Measurements from ENCODE around the gene PAPPA2.

PAPPA2 gene

DNA sequence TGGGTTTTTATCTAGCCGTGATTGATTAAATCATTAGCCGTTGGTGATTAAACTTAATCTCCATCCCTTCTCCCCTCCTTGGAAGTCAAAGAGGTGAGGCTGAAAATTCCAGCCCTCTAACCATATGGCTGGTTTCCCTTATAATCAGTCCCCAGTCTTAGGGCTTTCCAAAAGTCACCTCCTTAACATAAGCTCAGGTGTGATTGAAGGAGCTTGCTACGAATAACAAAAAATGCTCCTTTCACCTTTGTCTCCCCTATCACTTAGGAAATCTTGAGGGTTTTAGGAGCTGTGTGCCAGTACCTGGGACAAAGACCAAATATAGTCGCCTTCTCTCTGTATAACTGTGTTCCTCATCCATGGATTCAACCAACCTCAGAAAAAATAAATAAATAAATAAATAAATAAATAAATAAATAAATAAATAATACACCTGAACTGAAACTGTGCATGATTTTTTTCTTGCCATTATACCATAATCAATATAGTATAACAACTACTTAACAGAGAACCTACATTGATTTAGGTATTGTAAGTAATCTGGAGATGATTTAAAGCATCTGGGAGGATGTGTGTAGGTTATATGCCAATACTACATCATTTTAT, 82.2 kb downstream of the PAPPA2 start:
- DNase-seq (ENCODE audit: extremely low read depth, low read depth): no peak
- TF ChIP-seq, protein P1, sequence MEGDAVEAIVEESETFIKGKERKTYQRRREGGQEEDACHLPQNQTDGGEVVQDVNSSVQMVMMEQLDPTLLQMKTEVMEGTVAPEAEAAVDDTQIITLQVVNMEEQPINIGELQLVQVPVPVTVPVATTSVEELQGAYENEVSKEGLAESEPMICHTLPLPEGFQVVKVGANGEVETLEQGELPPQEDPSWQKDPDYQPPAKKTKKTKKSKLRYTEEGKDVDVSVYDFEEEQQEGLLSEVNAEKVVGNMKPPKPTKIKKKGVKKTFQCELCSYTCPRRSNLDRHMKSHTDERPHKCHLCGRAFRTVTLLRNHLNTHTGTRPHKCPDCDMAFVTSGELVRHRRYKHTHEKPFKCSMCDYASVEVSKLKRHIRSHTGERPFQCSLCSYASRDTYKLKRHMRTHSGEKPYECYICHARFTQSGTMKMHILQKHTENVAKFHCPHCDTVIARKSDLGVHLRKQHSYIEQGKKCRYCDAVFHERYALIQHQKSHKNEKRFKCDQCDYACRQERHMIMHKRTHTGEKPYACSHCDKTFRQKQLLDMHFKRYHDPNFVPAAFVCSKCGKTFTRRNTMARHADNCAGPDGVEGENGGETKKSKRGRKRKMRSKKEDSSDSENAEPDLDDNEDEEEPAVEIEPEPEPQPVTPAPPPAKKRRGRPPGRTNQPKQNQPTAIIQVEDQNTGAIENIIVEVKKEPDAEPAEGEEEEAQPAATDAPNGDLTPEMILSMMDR (IDR thresholded peaks at IDR 0.05; ENCODE audit: low read depth, low read length, missing control alignments): no peak
- no peak overlapping the region for H3K4me3 ChIP-seq (replicated peaks; ENCODE audit: low read depth, low read length)

DNA sequence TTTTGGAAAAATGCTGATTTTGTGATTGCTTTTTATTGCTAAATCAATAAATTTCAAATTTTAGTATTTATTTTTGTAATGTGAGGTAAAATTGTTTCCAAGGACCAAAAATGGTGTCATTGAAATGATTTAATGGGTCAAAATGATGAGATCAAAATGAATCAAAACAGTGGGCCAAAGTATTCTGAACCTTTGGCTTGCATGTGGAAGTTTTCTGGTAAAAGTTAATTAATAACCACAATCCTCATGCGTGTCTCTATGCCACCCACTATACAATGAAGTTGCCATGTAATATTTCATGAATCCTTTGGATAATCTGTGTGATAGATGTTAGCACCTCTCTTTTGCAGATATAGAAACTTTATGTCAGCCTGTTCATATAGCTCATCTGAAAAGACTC, 83.8 kb downstream of the PAPPA2 start:
- no peak overlapping the region for H3K4me3 ChIP-seq (replicated peaks; ENCODE audit: low read depth, low read length)
- DNase-seq (ENCODE audit: extremely low read depth, low read depth): no peak
- TF ChIP-seq, protein P1 (IDR thresholded peaks at IDR 0.05; ENCODE audit: low read depth, low read length, missing control alignments): no peak

DNA sequence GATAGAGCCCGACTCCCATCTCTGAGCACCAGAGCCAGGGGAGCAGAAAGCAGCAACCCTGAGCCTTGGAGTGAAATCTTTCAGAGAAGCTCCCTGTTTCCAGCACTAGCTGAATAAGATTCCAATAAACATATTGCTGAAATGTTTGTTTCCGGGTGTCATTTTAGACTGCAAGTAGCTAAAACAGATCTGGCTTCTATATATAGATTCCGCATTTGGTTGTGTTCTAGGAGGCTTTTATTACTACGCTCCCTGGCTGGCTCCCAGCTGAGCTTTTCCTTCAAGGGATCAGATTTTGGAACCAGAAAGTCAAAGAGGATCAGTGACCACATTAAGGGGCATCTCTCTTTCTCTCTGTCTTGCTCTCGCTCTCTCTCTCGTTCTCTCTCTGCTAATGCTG, 88.2 kb downstream of the PAPPA2 start:
- no peak overlapping the region for H3K4me3 ChIP-seq (replicated peaks; ENCODE audit: low read depth, low read length)
- TF ChIP-seq, protein P1 (IDR thresholded peaks at IDR 0.05; ENCODE audit: low read depth, low read length, missing control alignments): no peak
- no peak for DNase-seq (ENCODE audit: extremely low read depth, low read depth)

DNA sequence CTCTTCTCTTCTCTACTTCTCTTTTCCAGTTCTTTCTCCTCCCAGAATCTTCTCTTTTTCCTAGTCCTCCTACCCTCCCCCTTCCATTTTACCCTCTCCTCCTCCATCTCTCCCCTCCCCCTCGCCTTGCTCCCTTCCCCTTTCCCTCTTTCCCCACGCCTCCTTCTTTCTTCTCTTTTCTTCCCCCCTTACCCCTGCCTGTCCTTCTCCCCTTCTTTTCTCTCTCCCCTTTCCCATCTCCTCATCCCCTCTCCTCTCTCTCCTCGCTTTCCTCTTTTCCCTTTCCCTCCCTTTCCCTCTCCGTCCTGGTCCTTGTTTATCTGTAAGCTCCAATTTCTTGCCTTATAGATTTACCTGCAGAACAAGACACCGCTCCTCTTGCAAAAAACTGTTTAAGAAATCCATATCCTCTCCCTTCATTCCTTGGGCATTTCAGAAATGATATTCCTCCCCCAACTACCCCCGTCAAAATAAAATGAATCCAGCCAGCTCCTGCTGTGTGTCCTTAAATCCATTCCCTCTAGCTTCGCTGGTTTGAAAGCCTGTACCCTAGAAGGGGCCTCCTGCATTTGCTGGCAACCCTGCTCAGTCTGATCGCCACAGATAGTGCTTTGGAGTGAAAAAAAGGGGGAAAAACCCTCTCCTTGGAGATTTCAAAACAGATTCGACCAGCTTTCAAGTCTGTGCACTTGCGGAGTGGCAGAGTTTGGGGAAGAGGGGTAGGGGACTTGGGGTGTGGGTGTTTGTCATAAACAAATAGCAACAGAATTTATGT, 89.4 kb downstream of the PAPPA2 start:
- TF ChIP-seq, protein P1 (IDR thresholded peaks at IDR 0.05; ENCODE audit: low read depth, low read length, missing control alignments): no peak
- no peak overlapping the region for H3K4me3 ChIP-seq (replicated peaks; ENCODE audit: low read depth, low read length)
- DNase-seq (ENCODE audit: extremely low read depth, low read depth): no peak

DNA sequence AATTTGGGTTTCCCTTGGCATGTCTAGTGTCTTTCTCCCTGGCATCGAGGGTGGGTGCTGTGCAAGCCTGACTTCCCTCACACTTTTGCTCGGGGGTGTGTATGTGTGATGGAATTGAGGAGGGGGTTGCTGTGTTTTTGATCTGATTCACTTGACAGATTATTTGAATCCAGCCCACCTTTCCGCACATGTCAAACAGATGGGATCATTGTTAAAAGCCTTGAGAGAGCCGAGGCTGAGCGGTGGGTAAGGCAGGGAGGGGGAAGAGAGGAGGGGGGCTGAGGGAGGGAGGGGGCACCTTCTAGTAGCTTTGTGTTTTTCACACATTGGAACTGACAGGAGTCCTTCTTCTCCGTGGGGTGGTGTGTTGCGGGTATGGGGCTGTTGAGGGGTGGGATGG, 90.0 kb downstream of the PAPPA2 start:
- TF ChIP-seq, protein P1 (IDR thresholded peaks at IDR 0.05; ENCODE audit: low read depth, low read length, missing control alignments): no peak
- no peak overlapping the region for H3K4me3 ChIP-seq (replicated peaks; ENCODE audit: low read depth, low read length)
- DNase-seq (ENCODE audit: extremely low read depth, low read depth): no peak

DNA sequence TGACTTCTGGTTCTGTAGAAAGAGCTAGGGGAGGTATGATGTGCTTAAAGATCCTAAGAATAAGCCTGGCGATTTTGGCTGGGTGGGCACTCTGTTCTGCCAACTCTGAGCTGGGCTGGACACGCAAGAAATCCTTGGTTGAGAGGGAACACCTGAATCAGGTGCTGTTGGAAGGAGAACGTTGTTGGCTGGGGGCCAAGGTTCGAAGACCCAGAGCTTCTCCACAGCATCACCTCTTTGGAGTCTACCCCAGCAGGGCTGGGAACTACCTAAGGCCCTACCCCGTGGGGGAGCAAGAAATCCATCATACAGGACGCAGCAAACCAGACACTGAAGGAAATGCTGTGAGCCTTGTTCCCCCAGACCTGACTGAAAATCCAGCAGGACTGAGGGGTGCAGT, 93.3 kb downstream of the PAPPA2 start:
- TF ChIP-seq, protein P1 (IDR thresholded peaks at IDR 0.05; ENCODE audit: low read depth, low read length, missing control alignments): no peak

More for the DNA sequence above, 93.3 kb downstream of the PAPPA2 start:
- no peak overlapping the region for H3K4me3 ChIP-seq (replicated peaks; ENCODE audit: low read depth, low read length)
- no peak for DNase-seq (ENCODE audit: extremely low read depth, low read depth)

Measured in HFF-Myc (cell line).